Kidney glomerular epithelial cell (primary cell): ENCODE data around the gene CHST15.

ENCODE experiments used
- DNase-seq: peaks from one replicate; lab custom pipeline; 2025; lab: John Stamatoyannopoulos, UW

The CHST15 gene

DNA sequence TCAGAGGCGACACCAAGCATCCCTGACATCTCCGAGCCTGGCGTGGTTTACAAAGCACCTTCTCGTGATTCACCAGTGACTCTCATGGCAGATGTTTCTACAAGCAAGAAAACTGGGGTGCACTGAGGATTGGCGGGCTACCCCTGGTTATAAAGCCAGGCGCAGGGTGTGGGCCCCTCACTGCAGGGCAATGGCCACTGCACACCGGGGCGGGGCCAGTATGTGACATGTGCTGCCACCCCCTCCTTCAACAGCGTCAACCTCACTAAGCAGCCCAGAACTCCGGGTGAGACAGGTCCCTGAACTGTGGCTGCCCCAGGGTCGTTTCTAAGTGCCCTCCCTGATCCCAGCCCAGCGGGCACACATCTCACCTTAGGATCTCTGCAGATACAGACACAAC is 63.8 kb downstream of the CHST15 start:
- DNase-seq, result no peak

DNA sequence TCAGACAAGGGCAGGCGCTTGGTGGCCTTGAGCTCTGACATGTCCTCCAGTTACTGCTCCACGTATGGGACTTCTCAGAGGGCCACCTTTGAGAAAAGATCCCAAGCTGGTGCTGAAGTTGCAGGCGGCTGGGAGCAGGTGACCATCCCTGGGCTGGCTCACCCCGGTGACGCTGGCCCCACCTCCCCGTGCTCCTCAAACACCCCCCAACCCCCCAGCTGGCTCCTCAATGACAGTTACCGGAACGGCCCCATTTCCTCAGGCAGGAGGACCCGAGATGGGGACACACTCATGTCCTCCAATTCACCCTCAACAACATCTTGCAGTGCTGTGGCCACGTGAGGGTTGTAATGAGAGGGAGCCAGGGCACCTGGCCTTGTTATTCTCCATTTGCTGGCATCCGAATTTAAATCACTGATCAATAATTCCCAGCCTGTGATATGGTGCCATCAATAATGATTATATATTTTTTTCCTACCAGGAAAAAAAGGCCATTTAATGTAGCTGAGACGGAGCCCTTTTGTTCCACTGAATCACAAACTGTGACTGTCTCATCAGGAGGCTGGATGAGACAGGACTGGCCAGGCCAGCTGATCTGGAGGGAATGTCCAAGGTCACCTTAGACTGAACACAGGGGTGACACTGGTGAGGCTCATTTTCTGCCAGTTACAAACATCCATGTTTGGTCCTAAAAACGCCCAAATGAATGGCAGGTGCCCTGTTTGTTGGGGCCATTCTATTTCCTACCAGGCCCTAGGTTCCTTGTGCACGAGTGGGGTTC is 64.5 kb downstream of the CHST15 start:
- no peak for DNase-seq

DNA sequence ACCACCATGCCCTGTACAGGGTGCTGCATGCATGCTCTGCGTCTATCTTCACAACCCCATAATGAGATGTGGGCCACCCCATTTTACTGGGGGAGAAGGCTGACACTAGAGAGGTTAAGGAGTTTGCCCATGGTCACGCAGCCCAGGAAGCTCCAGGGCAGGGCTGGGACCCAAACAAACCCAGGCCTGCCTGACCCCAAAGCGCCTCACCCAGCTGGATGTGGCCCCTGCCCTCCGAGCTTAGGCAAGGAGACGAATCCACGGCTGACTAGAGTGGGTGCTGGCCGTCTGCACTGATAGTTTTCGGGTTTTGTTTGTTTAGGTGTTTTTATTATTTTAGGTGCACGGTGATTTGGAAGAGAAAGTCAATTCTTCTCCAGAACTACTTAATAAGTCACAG is 65.7 kb downstream of the CHST15 start:
- no peak for DNase-seq

DNA sequence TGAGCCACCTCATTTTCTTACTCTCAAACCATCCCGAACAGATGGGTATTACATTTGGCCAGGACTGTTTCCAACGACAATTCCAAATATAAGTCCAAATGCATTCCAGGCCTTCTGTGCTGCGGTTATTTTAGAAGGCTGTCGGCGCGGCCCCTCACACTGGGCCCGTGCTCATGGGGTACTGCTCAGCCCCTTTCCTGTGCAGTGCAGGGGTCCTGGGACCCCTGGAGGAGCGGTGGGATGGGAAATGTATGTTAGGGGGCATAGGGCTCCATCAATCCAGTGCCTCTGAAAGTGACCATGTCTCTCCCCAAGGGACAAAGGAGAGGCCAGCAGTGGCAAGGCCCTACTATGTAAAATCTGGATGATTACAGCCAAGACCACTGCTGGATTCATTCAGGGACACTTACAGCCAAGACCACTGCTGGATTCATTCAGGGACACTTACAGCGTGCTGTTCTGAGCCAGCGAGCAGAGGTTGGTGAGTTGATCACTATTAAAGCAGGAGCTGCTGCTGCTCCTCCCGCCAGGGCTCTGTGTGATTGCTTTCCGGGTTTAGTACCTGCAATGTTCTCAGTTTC is 66.3 kb downstream of the CHST15 start:
- DNase-seq, result no peak

DNA sequence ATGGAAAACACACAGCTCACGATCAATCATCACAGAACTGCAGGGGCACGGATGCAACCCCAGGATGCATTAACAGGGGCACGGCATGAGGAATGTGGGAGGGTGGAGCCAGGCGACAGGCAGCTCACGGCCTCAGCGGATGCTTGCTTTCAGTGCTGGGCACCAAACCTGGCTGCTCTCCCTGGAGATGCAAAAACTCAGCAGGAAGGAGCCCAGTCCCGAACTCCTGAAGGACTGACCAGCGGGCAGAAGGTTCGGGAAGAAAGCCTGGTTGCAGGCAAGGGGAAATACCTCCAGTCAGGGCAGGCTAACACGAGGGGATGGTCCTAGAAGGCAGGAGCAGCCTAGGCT is 66.8 kb downstream of the CHST15 start:
- no peak for DNase-seq

DNA sequence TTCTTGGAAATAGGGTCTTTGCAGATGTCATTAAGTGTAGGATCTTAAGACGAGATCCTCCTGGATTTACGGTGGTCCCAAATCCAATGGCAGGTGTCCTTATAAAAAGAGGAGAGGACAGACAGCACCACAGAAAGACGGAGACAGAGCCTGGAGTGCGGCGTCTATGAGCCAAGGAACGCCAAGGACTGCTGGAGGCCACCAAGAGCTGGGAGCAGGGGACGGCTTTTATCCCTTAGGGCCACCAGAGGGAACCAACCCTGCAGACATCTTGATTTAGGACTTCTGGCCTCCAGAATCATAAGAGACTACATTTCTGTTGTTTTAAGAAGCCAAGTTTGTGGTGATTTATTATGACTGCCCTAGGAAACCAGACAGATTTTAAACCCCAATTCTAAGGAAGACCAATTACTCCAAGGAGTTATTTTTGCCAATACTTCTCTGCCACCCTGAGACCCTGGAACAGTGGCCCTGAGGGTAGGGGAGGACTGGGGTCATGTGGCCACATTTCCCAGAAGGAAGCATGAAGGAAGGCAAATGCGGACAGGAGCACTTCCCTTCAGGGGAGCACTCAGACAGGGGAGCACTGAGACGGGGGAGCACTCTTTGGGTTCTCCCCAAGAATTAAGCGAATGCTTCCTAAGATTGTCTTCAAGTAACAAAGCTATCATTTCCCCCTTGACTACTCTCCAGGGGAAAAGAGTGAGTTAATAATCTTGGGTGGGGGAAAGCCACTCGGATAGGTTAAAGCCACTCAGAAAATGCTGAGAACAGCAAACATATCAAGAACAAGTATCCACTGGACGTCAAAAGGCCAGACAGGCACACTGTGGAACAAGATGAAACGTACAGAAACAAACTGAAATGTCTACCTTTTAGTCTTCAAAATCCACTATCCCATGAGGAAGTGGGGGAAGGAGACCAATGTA is 67.5 kb downstream of the CHST15 start:
- DNase-seq, result no peak

DNA sequence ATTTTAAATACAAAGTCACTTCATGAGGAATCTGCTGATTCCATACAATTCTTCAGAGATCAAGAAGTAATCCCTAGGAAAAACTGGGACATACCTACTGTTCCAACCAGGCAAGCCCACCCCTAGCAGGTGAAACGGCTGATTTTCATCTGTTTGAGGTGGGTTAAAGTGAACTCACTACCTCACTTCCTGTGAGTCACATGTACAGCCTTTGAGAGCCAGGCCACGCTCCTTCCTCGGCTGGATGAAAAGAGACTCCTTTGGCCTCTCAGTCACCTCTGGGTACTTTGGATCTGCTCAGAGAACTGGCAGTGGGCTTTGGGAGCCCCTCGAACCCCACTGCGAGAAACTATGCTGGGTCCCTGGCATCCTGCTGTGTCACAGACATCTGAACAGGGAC is 68.2 kb downstream of the CHST15 start:
- no peak for DNase-seq

DNA sequence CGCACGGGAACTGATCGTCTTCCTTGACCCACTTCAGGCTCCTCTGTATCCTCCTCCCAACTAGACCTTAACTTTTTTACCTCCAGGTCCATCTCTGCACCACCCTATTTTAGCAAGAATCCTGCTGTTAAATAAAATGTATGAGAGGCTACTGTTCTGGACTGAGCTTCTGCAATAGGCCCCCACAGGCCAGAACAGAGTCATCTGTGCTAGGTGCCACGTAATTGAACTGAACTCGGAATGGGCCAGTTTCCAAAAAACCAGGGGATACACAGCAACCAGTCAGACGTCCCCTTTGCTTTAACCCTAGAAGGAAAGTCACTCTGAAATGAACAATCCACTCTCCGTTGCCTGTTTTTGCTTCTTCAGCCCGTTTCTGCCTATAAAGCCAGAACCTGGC is 71.3 kb downstream of the CHST15 start:
- no peak for DNase-seq

DNA sequence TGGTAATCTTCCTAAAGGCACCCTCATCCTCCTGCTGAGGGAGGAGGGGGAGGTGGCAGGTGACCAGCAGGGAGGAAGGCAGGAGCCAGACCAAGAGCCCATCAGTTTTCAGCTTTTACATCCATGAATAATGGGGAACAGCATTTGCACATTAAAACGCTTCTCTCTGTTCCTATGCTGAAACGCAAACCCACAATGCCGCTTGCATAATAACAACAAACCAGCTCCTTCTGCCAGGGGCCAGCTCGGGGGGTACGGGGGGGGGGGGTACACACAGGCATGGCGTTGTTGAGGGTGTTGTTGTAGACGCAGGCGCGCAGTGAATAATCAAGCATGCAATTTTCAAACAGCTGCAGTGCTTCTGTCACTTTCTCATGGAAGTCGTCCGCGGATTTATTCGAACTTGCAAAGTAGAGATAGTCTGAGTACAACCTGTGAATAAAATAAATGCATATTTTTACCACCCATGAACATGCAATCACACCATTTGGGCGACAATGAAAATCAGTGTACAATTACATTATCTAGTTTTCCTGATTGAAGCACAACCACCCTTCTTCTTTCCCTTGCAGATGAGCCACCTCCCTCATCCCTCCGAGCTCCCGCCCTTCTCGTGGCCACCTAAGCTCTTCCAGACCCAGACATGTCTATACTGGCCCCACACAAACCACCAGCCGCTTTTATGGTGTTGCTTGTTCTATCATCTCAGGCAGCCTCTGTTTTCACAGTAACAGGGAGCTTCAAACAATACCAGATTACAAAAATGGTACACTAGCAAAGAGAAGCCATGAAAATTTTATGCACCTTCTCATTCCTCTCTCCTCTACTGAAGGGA is 72.2 kb downstream of the CHST15 start:
- no peak for DNase-seq

DNA sequence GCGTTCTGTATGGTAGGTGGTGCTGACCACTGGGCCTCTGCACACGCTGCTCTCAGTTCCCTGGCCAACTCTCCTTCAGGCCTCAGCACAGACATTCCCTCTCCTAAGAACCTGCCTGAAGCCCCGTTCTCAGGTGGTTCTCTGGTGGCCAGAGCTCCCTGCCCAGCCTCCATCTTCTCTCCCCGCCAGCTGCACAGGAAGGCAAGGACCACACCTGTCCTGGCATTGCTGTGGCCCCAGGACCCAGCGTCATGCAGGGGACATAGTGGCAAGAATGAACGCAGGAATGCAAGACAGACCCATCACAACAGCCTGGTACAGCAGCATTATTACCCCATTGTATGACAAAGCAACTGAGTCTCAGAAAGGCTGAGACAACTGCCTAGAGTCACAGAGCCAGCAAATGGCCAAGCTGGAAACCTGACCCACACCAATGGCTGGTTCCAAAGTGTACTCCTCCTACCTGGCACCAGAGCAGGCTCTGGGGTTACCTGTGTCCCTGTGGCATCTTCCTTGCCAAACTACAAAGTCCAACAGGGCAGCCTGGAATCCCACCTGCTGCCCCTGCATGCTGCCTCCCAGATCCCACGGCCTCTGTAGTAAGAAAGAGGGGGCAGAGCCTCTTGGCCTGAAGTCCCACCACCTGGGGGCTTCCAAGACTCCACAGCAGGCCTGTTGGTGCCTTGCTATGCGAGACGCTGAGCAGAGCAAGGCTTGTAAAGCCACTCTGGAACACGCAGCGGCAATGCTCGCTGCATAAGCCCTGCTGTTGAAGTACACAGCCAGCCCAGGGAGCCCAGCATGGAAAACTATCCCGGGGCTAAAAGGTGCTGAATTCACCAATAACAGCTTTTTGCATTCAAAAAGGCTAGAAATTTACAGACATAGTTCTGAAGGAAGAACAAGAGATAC is 73.3 kb downstream of the CHST15 start:
- DNase-seq, result no peak

DNA sequence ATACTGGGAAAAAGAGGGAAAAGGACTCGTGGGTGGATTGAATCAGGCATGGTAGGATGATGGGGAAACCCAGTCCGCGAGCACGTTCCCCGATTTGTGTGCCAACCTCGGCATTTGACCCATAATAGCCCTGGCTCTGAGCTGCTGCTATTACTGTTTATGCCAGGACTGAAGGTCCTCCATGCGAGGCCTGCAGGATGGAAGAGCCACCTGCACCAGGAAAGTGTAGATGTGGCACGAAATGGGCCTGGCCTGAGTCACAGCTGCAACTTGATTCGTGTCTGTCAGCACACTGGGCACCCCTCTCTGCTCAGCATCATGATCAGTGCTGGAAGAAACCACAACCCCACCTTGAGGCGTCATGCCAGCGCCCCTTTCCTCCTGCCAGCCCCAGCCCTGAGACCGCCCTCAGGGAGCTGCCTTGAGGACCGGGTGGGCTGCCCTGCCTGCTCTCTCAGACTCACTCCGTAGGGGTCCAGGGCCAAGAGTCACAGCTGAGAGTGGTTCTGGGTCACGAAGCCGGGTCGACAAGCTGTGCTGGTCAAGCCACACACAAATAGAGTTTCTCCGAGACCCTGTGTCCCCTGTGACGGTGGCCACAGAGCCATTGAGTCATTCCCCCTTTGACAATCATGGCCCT is 74.4 kb downstream of the CHST15 start:
- no peak for DNase-seq

DNA sequence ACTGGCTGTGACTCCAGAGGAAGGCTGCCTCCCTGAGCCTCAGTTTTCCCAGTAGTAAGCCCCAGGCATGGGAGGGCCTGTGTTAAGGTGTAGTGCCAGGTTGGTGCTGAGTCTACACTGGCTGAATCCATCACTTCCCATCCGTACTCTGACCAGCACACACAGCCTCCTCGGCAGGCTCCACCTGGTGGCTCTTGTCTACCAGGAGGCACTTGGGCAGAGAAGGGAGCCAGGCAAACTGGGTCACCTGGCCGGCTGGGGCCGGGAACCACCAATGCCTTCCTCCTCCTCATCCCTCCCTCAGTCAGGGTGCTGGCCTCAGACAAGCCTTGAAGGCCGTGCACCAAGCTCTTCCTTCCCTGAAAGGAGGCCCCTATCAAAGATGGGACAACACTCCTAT is 75.7 kb downstream of the CHST15 start:
- DNase-seq, result no peak

DNA sequence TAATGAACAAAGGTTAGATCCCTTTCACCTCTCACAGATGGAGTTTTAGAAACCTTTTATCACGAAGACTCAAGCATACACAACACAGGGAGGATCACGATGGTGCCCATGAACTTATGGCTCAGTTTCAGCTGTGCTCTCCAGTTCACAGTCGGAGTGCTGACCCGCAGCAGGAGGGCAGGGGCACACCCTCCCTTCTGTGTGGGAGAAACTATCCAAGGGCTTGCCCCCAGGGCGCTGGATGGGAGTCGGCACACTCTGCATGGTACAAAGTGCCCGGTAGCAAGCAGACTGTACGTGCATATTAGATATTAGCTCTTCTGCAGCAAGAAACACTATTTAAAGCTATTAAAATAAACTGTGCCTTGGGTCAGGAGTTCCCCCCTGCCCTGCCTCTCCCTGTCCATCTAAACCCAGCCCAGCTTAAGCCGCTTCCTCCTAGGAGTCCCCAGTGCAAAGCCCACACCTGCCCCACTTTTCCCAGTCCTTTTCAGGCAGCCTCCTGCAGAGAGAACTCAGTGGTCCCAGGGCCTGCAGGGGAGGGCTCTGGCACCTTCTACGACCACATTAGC is 76.5 kb downstream of the CHST15 start:
- no peak for DNase-seq

DNA sequence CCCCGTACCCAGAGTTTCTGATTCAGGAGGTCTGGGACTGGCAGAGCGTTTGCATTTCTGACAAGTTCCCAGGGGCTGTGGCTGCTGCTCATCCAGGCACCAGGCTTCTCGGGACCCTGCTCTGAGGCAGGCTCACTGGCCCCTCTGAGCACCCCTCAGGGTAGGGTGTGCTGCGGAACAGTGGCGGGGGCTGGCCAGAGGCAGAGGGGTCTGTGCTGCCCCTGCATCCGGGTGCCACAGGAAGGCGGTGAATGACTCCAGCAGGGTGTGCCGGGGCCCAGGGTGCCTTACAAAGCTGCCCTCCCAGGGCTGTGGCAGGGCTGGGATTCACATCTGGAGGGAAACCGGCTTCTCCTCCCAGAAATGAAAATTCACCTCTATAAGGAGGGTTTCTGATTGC is 77.4 kb downstream of the CHST15 start:
- no peak for DNase-seq

DNA sequence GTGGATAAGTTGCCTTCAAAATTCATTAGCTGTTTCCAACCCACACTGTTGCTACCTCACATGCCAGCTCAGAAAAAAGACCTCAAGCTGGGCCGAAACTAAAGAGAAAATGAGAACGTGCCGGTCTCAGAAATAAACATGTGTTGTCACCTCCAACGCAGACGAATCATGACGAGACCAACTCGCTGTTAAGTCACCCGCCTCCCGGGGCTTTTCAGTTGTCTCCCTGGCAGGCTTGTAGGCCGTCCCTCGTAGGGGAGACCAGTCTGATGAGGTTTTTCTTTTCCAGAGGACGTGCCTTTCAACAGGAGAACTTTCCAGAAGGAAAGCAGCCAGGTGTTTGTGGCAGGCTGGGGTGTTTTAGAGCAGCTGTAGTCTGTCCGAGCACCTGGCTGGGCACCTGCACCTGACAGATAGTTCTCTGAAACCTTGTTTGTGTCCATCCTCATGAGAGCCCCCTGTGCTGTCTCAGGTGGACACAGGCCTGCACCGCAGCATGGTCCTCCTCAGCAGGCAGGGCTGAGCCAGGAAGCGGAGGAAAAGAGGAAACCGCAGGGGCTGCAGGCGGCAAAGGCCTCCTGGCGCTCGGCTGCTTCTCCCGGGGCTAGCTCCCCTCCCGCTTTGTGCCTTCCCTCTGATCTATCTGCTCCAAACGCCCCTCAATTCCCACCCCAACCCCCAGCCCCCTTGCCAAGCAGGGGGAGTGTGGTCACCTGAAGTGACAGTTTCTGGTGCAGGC is 78.8 kb downstream of the CHST15 start:
- DNase-seq, result no peak

DNA sequence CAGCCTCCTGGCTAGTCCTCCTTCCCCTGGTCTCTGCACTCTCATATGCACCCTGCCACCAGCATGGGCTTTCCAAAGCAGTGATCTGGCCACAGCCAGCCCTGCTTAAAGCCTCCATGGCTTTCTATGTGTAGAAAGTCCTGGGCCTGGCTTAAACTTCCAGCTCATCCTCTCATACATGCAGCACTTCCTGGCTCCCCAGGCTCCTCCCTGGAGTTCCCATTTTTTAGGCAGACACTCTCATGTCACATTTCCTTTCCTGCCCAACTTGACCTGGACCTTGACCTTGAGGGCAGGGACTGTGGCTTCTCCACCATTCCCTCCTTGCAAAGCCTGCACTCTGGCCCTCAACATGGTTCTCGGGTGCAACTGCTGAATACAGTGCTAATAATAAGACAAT is 79.5 kb downstream of the CHST15 start:
- no peak for DNase-seq

DNA sequence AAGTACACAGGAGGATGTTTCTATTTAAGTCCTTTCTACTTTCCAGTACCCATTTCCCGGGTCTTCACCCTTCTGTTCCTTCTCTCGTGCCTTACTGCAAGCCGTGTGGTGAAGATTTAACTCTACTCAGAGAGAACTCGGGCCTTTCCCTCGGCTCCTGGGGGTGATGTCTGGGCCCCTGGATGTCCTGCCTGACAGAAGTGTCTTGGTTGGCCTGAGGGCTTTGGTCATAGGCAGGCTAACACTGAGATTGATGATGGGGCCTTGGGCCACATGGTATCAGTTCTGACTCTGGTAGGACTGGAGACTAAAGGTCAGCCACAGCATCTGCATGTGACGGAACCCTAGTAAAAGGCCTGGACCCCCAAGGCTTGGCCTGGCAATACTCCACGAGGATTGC is 80.4 kb downstream of the CHST15 start:
- no peak for DNase-seq

DNA sequence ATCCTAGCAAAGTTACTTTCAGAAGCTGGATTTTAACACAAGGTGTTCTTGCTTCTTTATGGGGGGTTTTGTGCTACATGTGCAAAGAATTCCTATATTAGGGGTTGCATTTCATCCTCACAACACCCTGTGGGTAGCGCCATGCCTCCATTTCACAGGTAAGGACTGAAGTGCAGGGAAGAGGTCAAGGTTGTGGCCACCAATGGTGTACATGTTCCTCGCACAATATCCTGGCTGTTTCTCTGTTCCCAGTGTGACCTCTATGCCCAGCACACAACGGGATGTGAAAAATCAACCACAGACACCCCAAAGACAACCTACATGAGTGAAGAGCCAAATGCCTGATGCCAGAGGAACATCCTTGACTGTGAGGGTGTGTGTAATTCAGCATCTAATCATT is 80.8 kb downstream of the CHST15 start:
- DNase-seq, result no peak

DNA sequence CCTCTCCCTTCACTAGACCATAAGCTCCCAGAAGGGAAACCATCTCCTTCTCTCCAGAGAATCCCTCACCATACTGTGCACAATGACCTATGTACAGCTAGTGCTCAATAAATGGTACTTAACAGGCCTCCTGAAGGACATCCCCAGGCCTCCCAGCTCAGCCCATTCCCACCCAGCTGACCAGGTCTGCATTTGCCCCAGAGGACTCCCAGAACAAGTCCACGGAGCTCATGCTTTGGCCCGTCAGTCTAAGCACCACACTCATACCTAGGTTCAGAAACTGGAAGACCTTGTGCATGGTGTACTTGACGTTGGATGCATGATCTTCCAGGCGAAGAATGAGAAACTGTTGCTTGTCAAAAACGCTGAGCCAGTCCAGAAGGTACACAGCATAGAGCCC is 81.3 kb downstream of the CHST15 start:
- no peak for DNase-seq

DNA sequence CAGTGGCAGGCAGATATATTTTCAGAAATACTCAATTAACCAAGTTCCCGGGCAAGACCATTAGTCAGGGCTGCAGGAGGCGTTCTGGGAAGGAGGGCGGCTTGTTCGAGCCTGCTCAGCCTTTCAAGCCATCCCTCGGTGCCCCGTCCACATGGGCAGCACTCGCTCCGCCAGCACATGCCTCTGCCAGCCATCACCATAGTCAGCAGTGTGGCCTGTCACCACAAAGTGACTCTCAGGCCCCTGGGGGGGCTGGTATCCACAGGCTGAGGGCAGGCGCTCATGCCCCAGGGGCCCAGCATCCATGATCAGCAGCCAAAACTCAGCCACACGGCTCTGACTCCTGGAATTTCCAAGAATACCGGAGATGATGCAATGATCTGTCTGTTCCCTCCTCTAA is 81.9 kb downstream of the CHST15 start:
- DNase-seq, result no peak
